BJ (cell line): Measurements from ENCODE around the gene SOD2. TPM values are rescaled to one million over a fixed set of nuclear protein-coding genes. Genes with fewer than 3 reads are reported as not detected.
"Not testable (repeated sequence)": the region's sequence is repeated elsewhere in the genome, so short reads cannot be mapped to it uniquely, and the experiment has no call there.

Experiments
- CTCF ChIA-PET: fragments of 350-600 bp; formaldehyde crosslinking; extraction: SDS; loops from one replicate; lab custom pipeline; 2021; ENCODE audit warnings: antibody characterized with exemption, inconsistent platforms; lab: Yijun Ruan, JAX
- POLR2A ChIA-PET: fragments of 300-600 bp; sonication (Branson Sonifier 250); formaldehyde crosslinking; extraction: SDS; loops from one replicate; lab custom pipeline; 2021; ENCODE audit warnings: antibody characterized with exemption; lab: Charles Lee
- DNase-seq: peaks from one replicate; pipeline ENCODE4 v3.0.0-alpha.2; 2011; ENCODE audit warnings: low read depth
- H3K27me3 ChIP-seq: 2 replicates; pipeline ENCODE4 v1.6.0; 2011; ENCODE audit warnings: low read length; ENCODE audit not compliant: control insufficient read depth, insufficient read depth
- H3K36me3 ChIP-seq: 2 replicates; pipeline ENCODE4 v1.5.1; 2011; ENCODE audit warnings: low read length; ENCODE audit not compliant: control insufficient read depth, insufficient read depth
- H3K4me3 ChIP-seq: 2 replicates; pipeline ENCODE4 v1.5.1; 2011; ENCODE audit warnings: low read depth, mild to moderate bottlenecking, control low read depth, low read length
- polyA plus RNA-seq: library from polyadenylated mRNA; depleted of rRNA; stranded (reverse); fragments of >200 nt; gene quantifications from 2 replicates; pipeline ENCODE4 v1.2.3, GENCODE V29; 2011
- TF ChIP-seq, protein P1 (sequence below): IDR thresholded peaks from 2 replicates; pipeline ENCODE4 v1.5.1; 2011; ENCODE audit warnings: low read depth, mild to moderate bottlenecking, control low read depth, inconsistent platforms, low read length, moderate library complexity; ENCODE audit not compliant: insufficient read depth

Gene SOD2
- polyA plus RNA-seq, 1 experiment, result 39.4 TPM

GRCh38 chr6:159726918-159727716 lies 34.1 kb upstream of the SOD2 start, which contains the start of gene WTAP:
Gene WTAP, plus strand, starts transcription at chr6:159727506. Its CDS starts 8,760 bp downstream, at chr6:159736266.
- TF ChIP-seq, protein P1, sequence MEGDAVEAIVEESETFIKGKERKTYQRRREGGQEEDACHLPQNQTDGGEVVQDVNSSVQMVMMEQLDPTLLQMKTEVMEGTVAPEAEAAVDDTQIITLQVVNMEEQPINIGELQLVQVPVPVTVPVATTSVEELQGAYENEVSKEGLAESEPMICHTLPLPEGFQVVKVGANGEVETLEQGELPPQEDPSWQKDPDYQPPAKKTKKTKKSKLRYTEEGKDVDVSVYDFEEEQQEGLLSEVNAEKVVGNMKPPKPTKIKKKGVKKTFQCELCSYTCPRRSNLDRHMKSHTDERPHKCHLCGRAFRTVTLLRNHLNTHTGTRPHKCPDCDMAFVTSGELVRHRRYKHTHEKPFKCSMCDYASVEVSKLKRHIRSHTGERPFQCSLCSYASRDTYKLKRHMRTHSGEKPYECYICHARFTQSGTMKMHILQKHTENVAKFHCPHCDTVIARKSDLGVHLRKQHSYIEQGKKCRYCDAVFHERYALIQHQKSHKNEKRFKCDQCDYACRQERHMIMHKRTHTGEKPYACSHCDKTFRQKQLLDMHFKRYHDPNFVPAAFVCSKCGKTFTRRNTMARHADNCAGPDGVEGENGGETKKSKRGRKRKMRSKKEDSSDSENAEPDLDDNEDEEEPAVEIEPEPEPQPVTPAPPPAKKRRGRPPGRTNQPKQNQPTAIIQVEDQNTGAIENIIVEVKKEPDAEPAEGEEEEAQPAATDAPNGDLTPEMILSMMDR, result no peak
- peak; percentile 47 for DNase-seq
- CTCF ChIA-PET, result interaction anchor here (0.6 to 1.4 kb wide), 4 partner anchors 10 to 1008 kb away, joined by 3 to 6 read pairs (median 4); no protein-coding TSS in a partner anchor
- Histone ChIP-seq H3K4me3 (peak within 1 kb of the TSS; percentile 92), H3K27me3 (no peaks in the 10 kb centered on the region), H3K36me3 (no peaks in the 10 kb centered on the region)
- POLR2A ChIA-PET, result interaction anchor here (0.6 kb wide), 1 partner anchor 10 kb away, joined by 3 read pairs; no protein-coding TSS in a partner anchor

GRCh38 chr6:159726255-159726917 lies 33.3 kb upstream of the SOD2 start:
- TF ChIP-seq, protein P1, result no peak
- Histone ChIP-seq H3K36me3 (no peaks in the 10 kb centered on the region), H3K4me3 (peak overlapping the region; percentile 92), H3K27me3 (no peaks in the 10 kb centered on the region)
- DNase-seq, result no peak
- CTCF ChIA-PET, result interaction anchor here (1.0 to 1.4 kb wide), 2 partner anchors 9 to 36 kb away, joined by 3 to 6 read pairs; no protein-coding TSS in a partner anchor
- POLR2A ChIA-PET, result interaction anchor here (1.0 kb wide), 1 partner anchor 63 kb away, joined by 3 read pairs; no protein-coding TSS in a partner anchor

GRCh38 chr6:159725208-159725607 lies 32.2 kb upstream of the SOD2 start:
- DNase-seq, H3K4me3 ChIP-seq, H3K27me3 ChIP-seq, H3K36me3 ChIP-seq, POLR2A ChIA-PET: not testable (repeated sequence)
- CTCF ChIA-PET, result interaction anchor here (1.0 kb wide), 1 partner anchor 35 kb away, joined by 3 read pairs; no protein-coding TSS in a partner anchor

DNA sequence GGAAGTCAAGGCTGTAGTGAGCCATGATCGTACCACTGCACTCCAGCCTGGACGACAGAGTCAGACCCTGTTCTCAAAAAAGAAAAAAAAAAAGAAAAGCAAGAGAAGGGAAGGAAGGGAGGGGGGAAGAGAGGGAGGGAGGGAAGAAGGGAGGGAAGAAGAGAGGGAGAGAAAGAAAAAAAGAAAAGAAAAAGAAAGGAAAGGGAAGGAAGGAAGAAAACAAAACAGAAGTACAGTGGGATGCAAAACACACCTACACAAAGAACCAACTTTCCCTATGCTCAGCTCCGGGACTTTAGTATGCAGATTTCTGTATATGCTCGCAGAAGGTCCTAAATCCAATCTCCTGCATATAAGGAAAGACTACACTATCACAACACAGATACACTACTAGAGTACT lies 31.7 kb upstream of the SOD2 start:
- no peaks in the 10 kb centered on the region for H3K36me3 ChIP-seq
- ChIA-PET CTCF (no interaction called here), POLR2A (no interaction called here)
- H3K27me3 ChIP-seq, result no peaks in the 10 kb centered on the region
- no peak for DNase-seq
- H3K4me3 ChIP-seq, result no peak overlapping the region
- TF ChIP-seq, protein P1, result no peak

- CTCF ChIA-PET, result interaction anchor here (0.7 kb wide), 1 partner anchor 65 kb away, joined by 3 read pairs; no protein-coding TSS in a partner anchor
- TF ChIP-seq, protein P1, result no peak
- POLR2A ChIA-PET, result no interaction called here
- Histone ChIP-seq H3K36me3 (no peaks in the 10 kb centered on the region), H3K27me3 (no peaks in the 10 kb centered on the region), H3K4me3 (no peak overlapping the region)
- DNase-seq, result no peak
Observed at GRCh38 chr6:159723259-159723658, 30.2 kb upstream of the SOD2 start.
